Measurements from ENCODE around the gene SAMD4A.

GRCh38 chr14:54724676-54725325, 157.9 kb downstream of the SAMD4A start:
- TF ChIP-seq POLR2AphosphoS5 (IDR thresholded peaks at IDR 0.05; ENCODE audit: borderline replicate concordance, low read depth, low read length) = no peak
- TF ChIP-seq EZH2 (IDR thresholded peaks at IDR 0.05) = no peak
- no peak for TF ChIP-seq FOXP2 (optimal IDR thresholded peaks at IDR 0.05; ENCODE audit: control extremely low read depth, extremely low read length, insufficient read depth)
